Brain microvascular endothelial cell (primary cell): ENCODE data around the gene ST6GALNAC6.

ENCODE experiments used
- DNase-seq: peaks from one replicate; pipeline ENCODE4 v3.0.0-alpha.2; 2020
- H3K27ac ChIP-seq: fragments of 250-450 bp; sonication (Bioruptor Pico); 2 replicates; pipeline ENCODE4 v1.5.1; 2020; ENCODE audit warnings: mild to moderate bottlenecking, moderate library complexity
- H3K27me3 ChIP-seq: fragments of 250-450 bp; sonication (Bioruptor Pico); replicated peaks from 2 replicates; pipeline ENCODE4 v1.5.1; 2020; ENCODE audit warnings: mild to moderate bottlenecking
- H3K36me3 ChIP-seq: fragments of 250-450 bp; sonication (Bioruptor Pico); replicated peaks from 2 replicates; pipeline ENCODE4 v1.5.1; 2020; ENCODE audit warnings: mild to moderate bottlenecking
- H3K4me3 ChIP-seq: 2 replicates; pipeline ENCODE4 v1.5.1; 2011; ENCODE audit warnings: low read depth, mild to moderate bottlenecking, control low read depth, low read length, moderate library complexity
- CTCF ChIP-seq: IDR thresholded peaks from 2 replicates; pipeline ENCODE4 v1.5.1; 2011; ENCODE audit warnings: low read depth, mild to moderate bottlenecking, moderate library complexity, low read length, control low read depth, inconsistent platforms; ENCODE audit errors: missing control alignments
- in situ Hi-C: cut with HindIII; loops from 2 replicates; pipeline ENCODE4 v1.10.0; 2017; ENCODE audit warnings: low sequenced_read_pairs, low pct_ligation_motif_present

The ST6GALNAC6 gene

GRCh38 chr9:127857278-127857677, 42.1 kb downstream of the ST6GALNAC6 start:
- H3K27ac ChIP-seq = no peak overlapping the region
- no peak overlapping the region for H3K4me3 ChIP-seq
- DNase-seq = no peak
- no peaks in the 10 kb centered on the region for H3K27me3 ChIP-seq
- in situ Hi-C loops = loop anchor here (25.0 kb wide), 1 partner anchor 95 kb away; no protein-coding TSS in a partner anchor
- TF ChIP-seq CTCF = no peak
- no peaks in the 10 kb centered on the region for H3K36me3 ChIP-seq

GRCh38 chr9:127856729-127857116, 42.7 kb downstream of the ST6GALNAC6 start:
- DNase-seq = no peak
- no peaks in the 10 kb centered on the region for H3K27me3 ChIP-seq
- no peak overlapping the region for H3K4me3 ChIP-seq
- no peak for TF ChIP-seq CTCF
- H3K36me3 ChIP-seq = no peaks in the 10 kb centered on the region
- in situ Hi-C loops = loop anchor here (25.0 kb wide), 1 partner anchor 94 kb away; no protein-coding TSS in a partner anchor
- H3K27ac ChIP-seq = no peak overlapping the region

- H3K27me3 ChIP-seq = no peaks in the 10 kb centered on the region
- in situ Hi-C loops = loop anchor here (25.0 kb wide), 1 partner anchor 94 kb away; no protein-coding TSS in a partner anchor
- no peaks in the 10 kb centered on the region for H3K36me3 ChIP-seq
- no peak for DNase-seq
- no peak for TF ChIP-seq CTCF
- H3K27ac ChIP-seq = no peak overlapping the region
- no peak overlapping the region for H3K4me3 ChIP-seq
These were observed 43.2 kb downstream of the ST6GALNAC6 start for GRCh38 chr9:127856094-127856728.

GRCh38 chr9:127855522-127855921, 43.9 kb downstream of the ST6GALNAC6 start:
- no peak for DNase-seq
- Histone ChIP-seq H3K27ac (no peak overlapping the region), H3K36me3 (no peaks in the 10 kb centered on the region), H3K27me3 (no peaks in the 10 kb centered on the region), H3K4me3 (no peak overlapping the region)
- in situ Hi-C loops = loop anchor here (25.0 kb wide), 1 partner anchor 93 kb away; no protein-coding TSS in a partner anchor
- no peak for TF ChIP-seq CTCF

- DNase-seq = no peak
- H3K27ac ChIP-seq = no peak overlapping the region
- no peaks in the 10 kb centered on the region for H3K27me3 ChIP-seq
- no peaks in the 10 kb centered on the region for H3K36me3 ChIP-seq
- no peak overlapping the region for H3K4me3 ChIP-seq
- TF ChIP-seq CTCF = no peak
- in situ Hi-C loops = loop anchor here (25.0 kb wide), 1 partner anchor 93 kb away; no protein-coding TSS in a partner anchor
These were observed 44.4 kb downstream of the ST6GALNAC6 start for GRCh38 chr9:127854960-127855359.
